GM21825 (cell line): ENCODE data around the gene FAM78A.
"Not testable (repeated sequence)": the region's sequence is repeated elsewhere in the genome, so short reads cannot be mapped to it uniquely, and the experiment has no call there.

Experiments
- ATAC-seq: cut with Tn5 transposase; IDR thresholded peaks from one replicate; pipeline ENCODE4 v1.9.1; 2021; ENCODE audit warnings: mild to moderate bottlenecking, moderate library complexity; ENCODE audit not compliant: unreplicated experiment

Gene FAM78A

GRCh38 chr9:131282688-131283422 lies 6.5 kb upstream of the FAM78A start:
- no peak for ATAC-seq

GRCh38 chr9:131282175-131282574 lies 5.9 kb upstream of the FAM78A start:
- ATAC-seq: no peak

- ATAC-seq: no peak
Observed at GRCh38 chr9:131281119-131281965, 5.0 kb upstream of the FAM78A start.

- ATAC-seq: no peak
Observed at GRCh38 chr9:131280660-131281059, 4.3 kb upstream of the FAM78A start.

GRCh38 chr9:131279863-131280570 lies 3.7 kb upstream of the FAM78A start:
- no peak for ATAC-seq

GRCh38 chr9:131279196-131279862 lies 3.0 kb upstream of the FAM78A start:
- ATAC-seq: no peak

GRCh38 chr9:131278702-131279111 lies 2.4 kb upstream of the FAM78A start:
- no peak for ATAC-seq

- no peak for ATAC-seq
Observed at GRCh38 chr9:131277910-131278701, 1.8 kb upstream of the FAM78A start.

- no peak for ATAC-seq
Observed at GRCh38 chr9:131277287-131277909, 1.1 kb upstream of the FAM78A start.

GRCh38 chr9:131276891-131277286 lies 579 bp upstream of the FAM78A start:
- no peak for ATAC-seq

- ATAC-seq: no peak
Observed at GRCh38 chr9:131275332-131276093, 797 bp downstream of the FAM78A start.

GRCh38 chr9:131274674-131275331 lies 1.5 kb downstream of the FAM78A start:
- peak; percentile 24 for ATAC-seq

- no peak for ATAC-seq
Observed at GRCh38 chr9:131273856-131274673, 2.2 kb downstream of the FAM78A start.

GRCh38 chr9:131273146-131273855 lies 3.0 kb downstream of the FAM78A start:
- no peak for ATAC-seq

GRCh38 chr9:131272212-131272611 lies 4.1 kb downstream of the FAM78A start:
- no peak for ATAC-seq

GRCh38 chr9:131271506-131271931 lies 4.8 kb downstream of the FAM78A start:
- no peak for ATAC-seq

- not testable (repeated sequence) for ATAC-seq
Observed at GRCh38 chr9:131271016-131271273, 5.4 kb downstream of the FAM78A start.
